Measurements from ENCODE around the gene ANKRD26.

ANKRD26 gene

DNA sequence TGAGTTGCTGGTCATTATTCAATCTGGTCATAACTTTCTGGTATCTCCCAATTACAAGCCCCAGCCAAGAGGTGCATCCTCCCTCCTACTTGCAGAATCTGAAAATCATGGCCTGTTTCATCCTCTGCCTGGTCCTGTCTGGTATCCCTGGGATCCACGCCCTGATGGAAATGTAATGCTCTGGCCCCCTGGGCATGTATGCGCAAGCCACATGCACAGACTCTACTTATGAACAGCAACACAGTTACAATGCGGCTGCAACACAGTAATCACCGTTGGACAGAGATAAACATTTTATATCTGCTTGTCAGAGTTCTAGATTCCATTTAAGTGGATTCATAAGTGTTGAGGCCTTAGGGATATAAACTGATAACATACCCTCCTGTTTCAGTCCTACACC lies 121.8 kb downstream of the ANKRD26 start:
- H3K4me3 ChIP-seq (ENCODE audit: low read length): no peak overlapping the region
- no peak for TF ChIP-seq ZNF274 (IDR thresholded peaks at IDR 0.05; ENCODE audit: low read depth, low read length)

DNA sequence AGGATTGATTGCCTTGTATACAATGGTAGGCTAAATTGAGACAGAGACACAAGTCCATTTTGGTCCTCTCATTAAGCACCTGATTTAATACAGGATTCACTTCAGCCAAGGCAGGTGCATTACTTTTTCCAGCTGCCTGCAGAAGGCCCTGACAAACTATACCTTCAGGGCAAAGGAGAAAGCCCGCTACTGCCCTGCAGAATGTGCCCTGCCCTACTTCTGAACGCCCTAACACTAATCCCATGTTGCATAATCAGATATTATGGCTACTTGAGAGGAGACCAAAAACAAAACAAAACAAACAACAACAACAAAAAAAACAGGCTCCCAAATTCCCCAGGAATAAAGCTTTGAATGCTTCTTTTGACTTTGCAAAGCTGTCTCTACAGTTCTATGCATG lies 122.7 kb downstream of the ANKRD26 start:
- H3K4me3 ChIP-seq (ENCODE audit: low read length): no peak overlapping the region
- no peak for TF ChIP-seq ZNF274 (IDR thresholded peaks at IDR 0.05; ENCODE audit: low read depth, low read length)

DNA sequence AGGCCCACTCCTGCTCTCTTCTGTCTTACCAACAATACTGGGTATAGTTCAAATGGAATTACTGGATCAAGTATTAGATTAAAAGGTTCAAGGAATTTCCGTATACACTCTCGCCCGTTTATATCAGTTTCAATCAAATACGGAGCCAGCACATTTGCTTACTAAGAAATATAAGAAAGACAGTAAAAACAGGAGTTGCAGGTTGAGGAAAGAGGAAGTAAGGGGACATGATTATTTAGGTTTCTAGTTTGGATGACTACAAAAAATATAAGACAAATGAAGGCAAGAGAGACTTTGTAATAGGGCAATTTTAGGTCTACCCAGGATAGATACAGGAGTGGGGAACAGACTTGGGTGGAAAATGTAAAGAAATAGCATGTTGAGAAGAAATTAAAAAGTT lies 129.6 kb downstream of the ANKRD26 start:
- no peak overlapping the region for H3K4me3 ChIP-seq (ENCODE audit: low read length)
- no peak for TF ChIP-seq ZNF274 (IDR thresholded peaks at IDR 0.05; ENCODE audit: low read depth, low read length)

DNA sequence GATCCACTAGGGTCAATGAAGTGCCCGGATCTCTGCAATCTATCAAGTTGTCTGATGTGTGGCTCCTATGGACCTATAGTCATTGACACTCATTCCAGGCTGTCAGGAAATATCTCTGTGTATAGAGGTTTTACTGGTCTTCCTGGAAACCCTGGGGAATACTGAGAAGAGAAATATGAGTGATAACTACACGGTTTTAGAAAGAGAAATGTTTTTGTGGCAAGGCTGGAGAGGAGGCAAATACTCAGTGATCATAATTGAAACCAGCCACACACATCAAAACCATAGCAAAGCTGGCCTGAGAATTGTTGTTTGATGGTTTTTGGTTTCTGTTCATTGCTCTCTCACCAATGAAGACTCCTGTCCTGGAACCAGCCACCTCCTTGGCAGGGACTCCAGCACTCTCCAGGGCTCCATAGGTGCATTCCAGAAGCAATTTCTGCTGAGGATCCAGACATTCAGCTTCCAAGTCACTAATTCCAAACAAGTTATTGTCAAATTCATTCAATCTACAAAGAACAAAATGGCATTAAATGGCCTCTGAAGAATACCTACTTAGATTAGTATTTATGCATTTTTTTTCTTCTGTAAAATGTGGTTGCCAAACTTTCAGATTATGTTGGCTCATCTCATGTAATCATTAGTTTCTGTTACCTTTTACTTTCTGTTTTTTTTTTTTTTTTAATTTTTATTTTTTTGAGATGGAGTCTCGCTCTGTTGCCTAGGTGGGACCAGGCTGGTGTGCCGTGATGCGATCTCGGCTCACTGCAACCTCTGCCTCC lies 131.0 kb downstream of the ANKRD26 start:
- no peak overlapping the region for H3K4me3 ChIP-seq (ENCODE audit: low read length)

DNA sequence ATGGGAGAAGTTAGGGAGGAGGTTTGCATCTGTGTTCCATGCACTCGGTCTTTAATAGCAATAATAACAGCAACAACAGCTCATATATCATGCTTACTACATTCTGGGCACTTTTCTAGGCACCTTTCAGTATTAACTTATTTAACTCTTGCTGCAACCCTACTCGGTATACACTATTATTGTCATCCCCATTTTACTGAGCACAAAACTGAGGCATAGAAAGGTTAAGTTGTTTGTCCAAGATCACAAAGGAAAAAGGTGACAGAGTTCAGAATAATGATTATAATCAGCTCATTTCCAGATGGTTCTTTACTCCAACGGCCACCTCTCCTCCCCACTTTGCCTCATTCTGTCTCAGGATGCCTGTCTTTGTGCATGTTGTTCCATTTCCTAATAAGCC lies 137.5 kb downstream of the ANKRD26 start:
- H3K4me3 ChIP-seq (ENCODE audit: low read length): no peak overlapping the region
- no peak for TF ChIP-seq ZNF274 (IDR thresholded peaks at IDR 0.05; ENCODE audit: low read depth, low read length)

More for the DNA sequence above, 131.0 kb downstream of the ANKRD26 start:
- no peak for TF ChIP-seq ZNF274 (IDR thresholded peaks at IDR 0.05; ENCODE audit: low read depth, low read length)

DNA sequence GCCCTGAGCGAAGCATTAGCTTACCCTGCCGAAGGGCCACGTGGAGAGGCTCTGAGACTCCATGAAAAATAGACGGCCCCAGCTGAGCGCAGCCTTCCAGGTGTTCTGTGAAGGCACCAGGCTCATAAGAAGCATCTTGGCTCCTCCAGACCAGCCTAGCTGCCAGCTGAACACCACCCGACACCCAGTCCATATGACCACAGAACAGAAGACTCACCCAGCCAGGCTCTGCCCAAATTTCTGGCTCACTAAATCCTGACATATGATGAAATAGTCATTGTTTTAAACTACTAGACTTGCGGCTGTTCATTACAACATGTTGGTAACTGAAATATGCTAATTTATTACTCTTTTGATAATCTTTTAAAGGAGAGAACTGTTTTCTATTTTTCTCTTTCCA lies 140.0 kb downstream of the ANKRD26 start:
- no peak for TF ChIP-seq ZNF274 (IDR thresholded peaks at IDR 0.05; ENCODE audit: low read depth, low read length)

DNA sequence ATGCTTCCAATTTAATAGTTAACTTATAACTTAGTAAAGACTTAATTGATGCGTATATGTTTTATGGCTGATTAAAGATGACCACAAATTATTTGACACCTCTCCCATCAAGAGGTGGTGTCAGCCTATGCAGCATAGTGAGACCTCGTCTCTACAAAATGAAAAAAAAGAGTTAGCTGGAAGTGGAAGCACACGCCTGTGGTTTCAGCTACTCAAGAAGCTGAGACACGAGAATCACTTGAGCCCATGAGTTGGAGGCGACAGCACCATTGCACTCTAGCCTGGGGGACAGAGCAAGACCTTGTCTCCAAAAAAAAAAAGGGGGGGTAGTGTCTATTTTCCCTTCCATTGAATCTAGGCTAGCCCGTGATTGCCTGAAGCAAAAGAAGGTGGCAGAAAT lies 140.5 kb downstream of the ANKRD26 start:
- no peak for TF ChIP-seq ZNF274 (IDR thresholded peaks at IDR 0.05; ENCODE audit: low read depth, low read length)

More for the DNA sequence above, 140.0 kb downstream of the ANKRD26 start:
- H3K4me3 ChIP-seq (ENCODE audit: low read length): no peak overlapping the region

More for the DNA sequence above, 140.5 kb downstream of the ANKRD26 start:
- no peak overlapping the region for H3K4me3 ChIP-seq (ENCODE audit: low read length)
